Thymus (tissue), 11 donors: Measurements from ENCODE around the gene GSTK1. TPM values are rescaled to one million over a fixed set of nuclear protein-coding genes. Genes with fewer than 3 reads are reported as not detected.

Experiments
- DNase-seq, 9 donors: peaks; one replicate each; pipeline ENCODE4 v3.0.0-alpha.2; 2013; ENCODE audit warnings: low spot score in 9 of 9, low read depth in 6 of 9, missing footprints in 1 of 9
- H3K27ac ChIP-seq, 2 donors: one replicate each; pipeline ENCODE4 v1.5.1; 2013; ENCODE audit warnings: control low read depth in 1 of 2, low read depth in 1 of 2, low read length in 1 of 2, mild to moderate bottlenecking in 1 of 2, moderate library complexity in 1 of 2
- H3K27me3 ChIP-seq, 2 donors: one replicate each; pipeline ENCODE4 v1.5.1; 2013; ENCODE audit warnings: low read length in 1 of 2; ENCODE audit not compliant: control insufficient read depth in 2 of 2, insufficient read depth in 1 of 2
- H3K36me3 ChIP-seq, 2 donors: one replicate each; pipeline ENCODE4 v1.5.1; 2013; ENCODE audit warnings: low read length in 1 of 2, mild to moderate bottlenecking in 1 of 2, moderate library complexity in 1 of 2; ENCODE audit not compliant: control insufficient read depth in 2 of 2, insufficient read depth in 2 of 2
- H3K4me1 ChIP-seq, 2 donors: one replicate each; pipeline ENCODE4 v1.5.1; 2013; ENCODE audit warnings: low read length in 2 of 2; ENCODE audit not compliant: control insufficient read depth in 2 of 2, insufficient read depth in 2 of 2
- H3K4me3 ChIP-seq, 2 donors: one replicate each; pipeline ENCODE4 v1.5.1; 2013; ENCODE audit warnings: low read length in 2 of 2, control low read depth in 1 of 2, mild to moderate bottlenecking in 1 of 2
- H3K9me3 ChIP-seq, 2 donors: one replicate each; pipeline ENCODE4 v1.5.1; 2013; ENCODE audit warnings: low read length in 1 of 2, mild to moderate bottlenecking in 1 of 2; ENCODE audit not compliant: control insufficient read depth in 2 of 2, insufficient read depth in 1 of 2
- WGBS: extraction: QIAGEN DNeasy Blood & Tissue Kit; methylation state at CpG from one replicate; pipeline ENCODE4 v1.1.7; 2013; 5-methylcytosine and 5-hydroxymethylcytosine counted together
- polyA plus RNA-seq: library from polyadenylated mRNA; stranded (reverse); fragments of 200-250 nt; gene quantifications from one replicate; pipeline ENCODE4 v1.2.3, GENCODE V29; 2013
- total RNA-seq: library from RNA; stranded (reverse); fragments of 120-200 nt; gene quantifications from one replicate; pipeline ENCODE4 v1.2.4, GENCODE V29; 2013
- donor health status: healthy.

Gene GSTK1
- total and polyA plus RNA-seq, 2 donors, result 130 to 141 TPM

DNA sequence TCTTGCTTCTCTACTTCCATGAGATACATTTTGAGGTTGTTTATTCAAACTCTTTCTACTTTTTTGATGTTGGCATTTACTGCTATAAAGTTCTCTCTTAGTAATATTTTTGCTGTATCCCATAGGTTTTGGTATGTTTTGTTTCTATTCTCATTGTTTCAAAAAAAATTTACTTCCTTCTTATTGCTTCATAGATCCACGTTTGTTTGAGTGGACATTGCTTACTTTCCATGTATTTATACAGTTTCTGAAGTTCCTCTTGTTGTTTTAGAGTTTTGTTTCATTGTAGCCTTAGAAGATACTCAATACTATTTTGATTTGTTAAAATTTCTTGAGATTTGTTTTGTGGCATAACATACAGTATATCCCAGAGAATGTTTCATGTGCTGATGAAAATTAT is 27.7 kb upstream of the GSTK1 start:
- 84% methylated on average over 1 of the region's 1 CpG for WGBS
- H3K27ac ChIP-seq, result no peak overlapping the region

DNA sequence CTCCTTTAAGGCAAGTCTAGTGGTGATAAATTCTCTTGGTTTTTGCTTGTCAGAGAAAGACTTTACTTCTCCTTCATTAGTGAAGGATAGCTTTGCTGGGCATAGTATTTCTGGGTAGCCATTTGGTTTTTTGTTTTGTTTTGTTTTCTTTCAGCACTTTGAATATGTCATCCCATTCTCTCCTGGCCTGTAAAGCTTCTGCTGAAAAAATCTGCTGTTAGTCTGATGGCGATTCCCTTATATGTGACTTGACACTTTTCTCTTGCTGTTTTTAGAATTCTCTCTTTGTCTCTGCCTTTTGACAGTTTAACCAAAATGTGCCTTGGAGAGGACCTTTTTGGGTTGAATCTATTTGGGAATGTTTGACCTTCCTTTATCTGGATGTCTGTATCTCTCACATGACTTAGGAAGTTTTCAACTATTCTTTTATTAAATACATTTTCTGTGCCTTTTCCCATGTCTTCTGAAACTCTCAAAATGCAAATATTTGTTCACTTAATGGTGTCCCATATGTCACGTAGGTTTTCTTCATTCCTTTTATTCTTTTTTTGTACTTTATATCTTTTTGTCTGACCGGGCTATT is 26.7 kb upstream of the GSTK1 start:
- Histone ChIP-seq H3K36me3 (no peaks in the 10 kb centered on the region), H3K4me1 (no peaks in the 10 kb centered on the region), H3K9me3 (peaks cover 0 to 5% of the 10 kb centered on the region in 2 donors), H3K4me3 (no peak overlapping the region), H3K27ac (no peak overlapping the region), H3K27me3 (no peaks in the 10 kb centered on the region)
- DNase-seq, result no peak
- WGBS, result 99% methylated on average over 3 of the region's 3 CpGs

More for the DNA sequence above, 27.7 kb upstream of the GSTK1 start:
- Histone ChIP-seq H3K36me3 (no peaks in the 10 kb centered on the region), H3K4me1 (no peaks in the 10 kb centered on the region), H3K4me3 (no peak overlapping the region), H3K27me3 (no peaks in the 10 kb centered on the region), H3K9me3 (peaks cover 0 to 5% of the 10 kb centered on the region in 2 donors)
- no peak for DNase-seq

DNA sequence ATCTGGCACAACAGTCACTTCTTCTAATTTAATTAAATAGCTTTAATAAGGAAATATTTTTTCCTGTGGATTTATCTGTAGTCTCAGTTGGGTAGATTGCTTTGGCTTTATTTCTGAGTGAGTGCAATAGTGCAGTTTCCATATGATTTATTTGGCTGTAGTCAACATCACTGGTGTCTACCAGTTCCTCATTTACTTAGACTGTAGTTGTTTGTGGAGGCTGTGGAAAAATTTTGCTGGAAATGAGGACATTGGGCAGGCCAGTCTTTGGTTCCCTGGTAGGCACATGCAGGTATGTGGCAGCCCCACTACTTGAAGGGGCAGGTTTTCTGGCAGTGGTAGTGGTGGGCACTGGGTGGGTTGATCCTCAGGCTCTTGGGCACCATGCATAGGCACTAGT is 25.9 kb upstream of the GSTK1 start:
- Histone ChIP-seq H3K27me3 (no peaks in the 10 kb centered on the region), H3K27ac (no peak overlapping the region), H3K4me1 (no peaks in the 10 kb centered on the region), H3K9me3 (peaks cover 0 to 5% of the 10 kb centered on the region in 2 donors), H3K36me3 (no peaks in the 10 kb centered on the region), H3K4me3 (no peak overlapping the region)
- DNase-seq, result no peak

DNA sequence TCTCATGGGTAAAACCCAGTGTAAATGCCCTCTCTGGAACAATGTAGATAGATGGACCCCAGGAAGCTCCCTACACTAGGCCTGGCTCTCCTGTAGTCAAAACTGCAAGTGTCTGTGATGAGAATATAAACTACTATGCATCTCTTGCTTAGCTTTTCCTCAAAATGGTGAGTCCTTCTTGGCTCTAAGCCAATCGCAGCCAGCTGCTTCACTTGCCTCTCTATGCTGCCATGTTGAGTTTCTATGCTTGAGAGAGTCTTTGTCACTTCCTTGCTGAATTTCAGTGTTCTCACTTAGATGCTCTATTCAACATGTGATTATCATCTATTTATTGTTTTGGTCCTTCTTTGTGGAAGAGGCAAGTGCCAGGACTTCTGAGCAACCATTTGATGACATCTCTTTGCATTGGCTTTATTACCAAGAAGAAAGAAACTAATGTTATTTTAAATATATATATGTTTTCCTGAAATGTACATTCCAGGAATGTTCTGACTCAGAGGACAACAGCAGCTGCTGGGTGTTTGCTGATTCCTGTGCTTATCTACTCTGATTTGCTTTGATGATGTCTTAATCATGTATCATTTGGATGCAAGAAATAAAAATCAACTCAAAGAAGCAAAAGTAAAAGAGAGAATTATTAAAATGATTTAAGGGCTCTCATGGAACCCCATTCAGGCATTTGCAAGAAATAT is 24.8 kb upstream of the GSTK1 start:
- WGBS, result 100% methylated on average over 1 of the region's 1 CpG
- Histone ChIP-seq H3K4me3 (no peak overlapping the region), H3K4me1 (no peaks in the 10 kb centered on the region), H3K27ac (no peak overlapping the region), H3K36me3 (no peaks in the 10 kb centered on the region), H3K27me3 (no peaks in the 10 kb centered on the region), H3K9me3 (peaks cover 0 to 5% of the 10 kb centered on the region in 2 donors)
- no peak for DNase-seq

DNA sequence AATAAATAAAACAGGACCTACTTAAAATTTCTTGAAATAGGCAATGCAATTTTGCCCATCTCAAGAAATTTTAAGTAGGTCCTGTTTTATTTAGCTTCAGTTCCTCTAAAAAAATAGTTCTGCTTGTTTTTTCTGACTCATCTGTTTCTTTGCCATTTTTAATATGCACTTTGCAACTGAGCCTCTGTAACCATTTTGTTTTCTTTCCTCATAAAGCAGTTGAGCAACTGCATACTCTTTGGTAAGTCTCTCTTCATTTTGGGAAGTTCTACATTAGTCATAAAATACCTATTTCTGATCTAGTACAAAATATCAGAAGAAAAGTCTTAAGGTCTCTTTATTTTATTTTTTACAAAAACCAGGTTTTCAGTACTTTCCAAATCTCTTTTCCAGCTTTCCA is 23.4 kb upstream of the GSTK1 start:
- no peak for DNase-seq
- Histone ChIP-seq H3K4me3 (no peak overlapping the region), H3K27me3 (no peaks in the 10 kb centered on the region), H3K4me1 (no peaks in the 10 kb centered on the region), H3K36me3 (no peaks in the 10 kb centered on the region), H3K27ac (no peak overlapping the region), H3K9me3 (peaks cover 0 to 5% of the 10 kb centered on the region in 2 donors)

DNA sequence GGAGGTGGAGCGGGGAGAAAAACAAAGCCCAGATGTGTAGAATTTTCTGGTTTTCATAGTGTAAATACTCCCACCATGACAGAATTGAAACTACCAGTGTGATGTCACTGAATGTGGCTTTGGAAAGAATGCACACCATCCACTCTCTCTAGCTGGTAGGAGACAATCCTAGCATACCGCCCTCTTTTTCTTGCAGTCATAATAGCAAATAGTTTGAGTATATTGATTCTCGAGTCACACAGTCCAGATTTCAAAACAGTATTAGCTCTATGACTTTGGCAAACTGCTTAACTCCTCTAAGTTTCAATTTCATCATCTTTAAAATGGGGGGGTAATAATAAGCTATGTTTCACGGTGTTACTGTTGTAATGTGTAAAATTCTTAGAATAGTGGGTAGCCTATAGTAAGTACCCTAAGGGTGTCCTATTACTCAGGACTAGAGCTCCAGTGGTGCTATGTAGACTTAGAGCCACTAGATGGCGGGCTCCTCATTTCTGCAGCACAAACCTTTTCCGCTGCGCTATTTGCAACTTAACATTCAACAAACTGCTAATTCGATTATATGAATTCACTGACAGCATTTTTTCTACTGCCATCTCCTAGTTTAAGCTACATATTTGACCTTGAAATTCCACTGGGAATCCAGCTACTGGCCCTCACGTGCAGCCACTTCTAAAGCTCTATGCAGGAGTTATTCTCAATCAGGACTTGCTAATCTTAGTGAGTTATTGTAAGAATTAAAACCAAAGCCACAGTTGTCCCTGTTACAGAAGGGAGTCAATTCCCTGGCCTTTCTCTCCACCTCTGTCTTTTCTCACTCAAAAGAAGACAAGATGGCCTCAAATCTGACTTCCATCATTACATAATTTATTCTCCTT is 22.7 kb upstream of the GSTK1 start:
- peak; percentile 44 to 88 (median 64) for DNase-seq
- Histone ChIP-seq H3K27ac (no peak overlapping the region), H3K4me1 (no peaks in the 10 kb centered on the region), H3K36me3 (no peaks in the 10 kb centered on the region), H3K9me3 (peaks cover 0 to 5% of the 10 kb centered on the region in 2 donors), H3K27me3 (no peaks in the 10 kb centered on the region), H3K4me3 (no peak overlapping the region)
- 35% methylated on average over 9 of the region's 9 CpGs for WGBS

DNA sequence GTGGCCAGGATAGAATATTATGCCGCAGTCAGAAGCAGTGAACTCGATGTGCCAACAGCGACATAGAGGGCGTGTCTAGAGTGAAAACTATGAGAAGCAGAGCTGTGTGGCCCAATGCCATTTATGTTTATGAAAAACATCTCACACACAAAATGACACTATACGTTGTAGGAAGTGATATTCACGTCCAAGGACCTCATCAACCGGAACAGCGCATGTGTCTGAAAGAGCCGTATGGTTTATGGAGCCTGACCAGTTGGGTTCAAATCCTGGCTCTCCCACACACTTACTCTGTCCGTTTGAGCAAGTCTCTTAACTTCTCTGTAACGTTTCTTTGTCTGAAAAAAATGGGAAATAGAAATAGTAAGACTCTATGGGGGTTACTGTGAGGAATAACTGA is 20.9 kb upstream of the GSTK1 start:
- no peak for DNase-seq
- 95% methylated on average over 11 of the region's 11 CpGs for WGBS

DNA sequence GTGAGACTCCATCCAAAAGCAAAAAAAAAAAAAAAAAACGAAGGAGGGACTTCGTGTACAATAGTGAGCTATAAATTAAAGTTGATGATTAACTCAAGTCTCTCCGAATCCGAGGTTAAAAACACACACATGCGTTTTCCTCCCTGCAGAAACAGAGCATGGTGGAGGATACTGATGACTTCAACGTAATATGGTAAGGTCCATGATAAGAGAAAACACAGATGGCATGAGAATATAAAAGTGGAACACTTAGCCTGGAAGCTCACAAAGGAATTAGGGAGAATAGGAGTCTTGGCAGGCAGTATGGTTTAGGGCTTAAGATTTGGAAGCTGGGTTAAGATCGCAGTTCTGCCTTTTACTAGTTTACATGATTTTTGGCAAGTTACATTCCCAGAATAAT is 20.1 kb upstream of the GSTK1 start:
- WGBS, result 93% methylated on average over 7 of the region's 7 CpGs
- no peaks in the 10 kb centered on the region for H3K36me3 ChIP-seq

More for the DNA sequence above, 20.9 kb upstream of the GSTK1 start:
- peaks cover 0 to 5% of the 10 kb centered on the region in 2 donors for H3K9me3 ChIP-seq
- H3K4me1 ChIP-seq, result no peaks in the 10 kb centered on the region
- H3K4me3 ChIP-seq, result no peak overlapping the region
- no peak overlapping the region for H3K27ac ChIP-seq
- H3K36me3 ChIP-seq, result no peaks in the 10 kb centered on the region
- no peaks in the 10 kb centered on the region for H3K27me3 ChIP-seq

DNA sequence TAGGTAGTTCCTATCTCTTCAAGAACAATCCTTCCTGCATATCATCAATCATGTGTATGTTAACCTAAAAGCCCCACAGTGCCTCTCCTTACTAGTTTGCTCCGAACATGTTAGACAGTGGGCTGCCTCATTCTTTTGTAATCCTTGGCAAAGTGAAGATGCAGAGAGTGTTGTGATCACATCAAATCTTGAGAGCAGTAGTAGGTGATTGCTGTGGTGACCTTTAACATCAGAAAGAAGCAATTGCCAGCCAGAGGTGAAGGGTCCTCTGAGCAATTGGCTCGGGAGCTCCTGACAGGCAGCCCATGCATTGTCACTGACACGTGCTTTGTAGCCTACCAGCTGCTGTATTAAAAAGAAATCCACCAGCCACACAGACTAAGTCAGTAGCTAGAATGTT is 19.6 kb upstream of the GSTK1 start:
- Histone ChIP-seq H3K36me3 (no peaks in the 10 kb centered on the region), H3K27ac (no peak overlapping the region), H3K27me3 (no peaks in the 10 kb centered on the region), H3K4me3 (no peak overlapping the region), H3K9me3 (no peaks in the 10 kb centered on the region), H3K4me1 (no peaks in the 10 kb centered on the region)
- no peak for DNase-seq
- WGBS, result 95% methylated on average over 3 of the region's 3 CpGs

More for the DNA sequence above, 20.1 kb upstream of the GSTK1 start:
- no peak overlapping the region for H3K4me3 ChIP-seq
- H3K27ac ChIP-seq, result no peak overlapping the region
- no peaks in the 10 kb centered on the region for H3K4me1 ChIP-seq
- H3K9me3 ChIP-seq, result no peaks in the 10 kb centered on the region
- no peak for DNase-seq
- H3K27me3 ChIP-seq, result no peaks in the 10 kb centered on the region
